Measurements from ENCODE around the gene ERBB4.

The ERBB4 gene

DNA sequence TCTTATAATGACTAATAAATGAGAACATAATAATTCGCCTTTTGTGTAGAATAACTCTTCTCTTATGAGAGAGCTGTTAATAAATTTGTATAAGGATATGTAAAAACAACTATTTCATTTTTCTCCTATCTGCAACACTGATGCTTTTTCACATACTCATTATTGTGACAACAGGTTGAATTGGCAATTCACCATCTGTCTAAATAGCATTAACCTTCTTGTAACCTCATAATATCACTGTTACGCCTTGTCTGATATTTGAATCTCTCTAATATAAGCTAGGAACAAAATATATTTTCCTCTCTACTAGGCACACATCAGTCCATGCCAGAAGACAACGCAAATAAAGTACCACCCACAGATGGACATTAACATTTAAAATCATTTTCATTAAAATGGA, 1043.3 kb downstream of the ERBB4 start:
- TF ChIP-seq, protein P1, sequence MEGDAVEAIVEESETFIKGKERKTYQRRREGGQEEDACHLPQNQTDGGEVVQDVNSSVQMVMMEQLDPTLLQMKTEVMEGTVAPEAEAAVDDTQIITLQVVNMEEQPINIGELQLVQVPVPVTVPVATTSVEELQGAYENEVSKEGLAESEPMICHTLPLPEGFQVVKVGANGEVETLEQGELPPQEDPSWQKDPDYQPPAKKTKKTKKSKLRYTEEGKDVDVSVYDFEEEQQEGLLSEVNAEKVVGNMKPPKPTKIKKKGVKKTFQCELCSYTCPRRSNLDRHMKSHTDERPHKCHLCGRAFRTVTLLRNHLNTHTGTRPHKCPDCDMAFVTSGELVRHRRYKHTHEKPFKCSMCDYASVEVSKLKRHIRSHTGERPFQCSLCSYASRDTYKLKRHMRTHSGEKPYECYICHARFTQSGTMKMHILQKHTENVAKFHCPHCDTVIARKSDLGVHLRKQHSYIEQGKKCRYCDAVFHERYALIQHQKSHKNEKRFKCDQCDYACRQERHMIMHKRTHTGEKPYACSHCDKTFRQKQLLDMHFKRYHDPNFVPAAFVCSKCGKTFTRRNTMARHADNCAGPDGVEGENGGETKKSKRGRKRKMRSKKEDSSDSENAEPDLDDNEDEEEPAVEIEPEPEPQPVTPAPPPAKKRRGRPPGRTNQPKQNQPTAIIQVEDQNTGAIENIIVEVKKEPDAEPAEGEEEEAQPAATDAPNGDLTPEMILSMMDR (IDR thresholded peaks at IDR 0.05) = no peak
- no peak for TF ChIP-seq ZFX (IDR thresholded peaks at IDR 0.05; ENCODE audit: borderline replicate concordance)
- no peak overlapping the region for H3K27ac ChIP-seq

DNA sequence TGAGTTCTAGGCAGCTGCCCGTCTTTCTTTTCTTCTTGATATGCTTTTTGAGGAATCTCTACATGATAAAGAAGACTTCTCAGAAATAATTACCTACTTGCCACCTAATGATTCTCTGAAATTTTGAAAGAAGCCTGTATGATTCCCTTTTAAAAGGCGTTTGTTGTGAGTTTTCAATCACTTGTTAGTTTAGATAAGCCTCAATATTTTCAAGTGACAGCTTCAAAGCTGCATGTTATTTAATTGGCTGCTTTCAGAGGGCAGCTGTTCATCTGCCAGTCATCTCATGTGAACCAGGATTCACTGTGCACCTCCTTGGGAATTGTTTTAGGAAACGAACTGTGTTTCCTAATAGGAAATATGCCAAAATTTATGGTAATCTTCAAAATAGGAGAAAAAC, 1044.1 kb downstream of the ERBB4 start:
- no peak for TF ChIP-seq ZFX (IDR thresholded peaks at IDR 0.05; ENCODE audit: borderline replicate concordance)
- TF ChIP-seq, protein P1 (IDR thresholded peaks at IDR 0.05) = no peak
- no peak overlapping the region for H3K27ac ChIP-seq

DNA sequence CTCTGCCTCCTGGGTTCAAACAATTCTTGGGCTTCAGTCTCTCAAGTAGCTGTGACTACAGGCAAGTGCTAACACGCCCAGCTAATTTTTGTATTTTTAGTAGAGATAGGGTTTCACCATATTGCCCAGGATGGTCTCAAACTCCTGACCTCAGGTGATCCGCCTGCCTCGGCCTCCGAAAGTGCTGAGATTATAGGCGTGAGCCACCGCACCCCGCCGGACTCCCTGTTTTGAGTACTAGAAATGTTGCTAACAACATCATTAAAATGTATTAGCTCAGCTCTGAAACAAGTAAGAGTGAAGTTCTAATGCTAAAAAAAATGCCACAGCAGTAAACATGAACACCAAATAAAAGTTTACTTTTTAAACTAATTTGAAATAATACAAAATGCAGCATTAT, 1044.5 kb downstream of the ERBB4 start:
- TF ChIP-seq, protein P1 (IDR thresholded peaks at IDR 0.05) = no peak
- no peak for TF ChIP-seq ZFX (IDR thresholded peaks at IDR 0.05; ENCODE audit: borderline replicate concordance)
- no peak overlapping the region for H3K27ac ChIP-seq

DNA sequence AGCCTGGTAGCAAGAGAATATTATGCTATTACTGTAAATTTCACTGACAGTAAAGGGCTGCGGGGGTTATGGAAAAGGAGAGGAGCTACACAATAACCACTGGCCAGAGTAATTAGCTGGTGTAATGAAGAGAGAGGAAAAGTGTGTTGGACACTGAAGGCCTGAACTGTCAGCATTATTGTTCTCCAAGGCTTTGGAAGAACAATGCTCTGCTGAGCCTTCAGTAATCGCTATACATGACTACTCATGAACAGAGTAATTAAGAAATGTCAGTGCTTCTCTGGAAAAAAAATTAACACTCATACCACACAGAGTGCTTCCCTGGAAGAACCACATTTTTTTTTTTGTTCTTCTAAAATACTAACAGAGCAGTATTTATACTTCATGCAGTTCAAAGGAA, 1050.9 kb downstream of the ERBB4 start:
- TF ChIP-seq ZFX (IDR thresholded peaks at IDR 0.05; ENCODE audit: borderline replicate concordance) = no peak
- TF ChIP-seq, protein P1 (IDR thresholded peaks at IDR 0.05) = no peak
- H3K27ac ChIP-seq = no peak overlapping the region

DNA sequence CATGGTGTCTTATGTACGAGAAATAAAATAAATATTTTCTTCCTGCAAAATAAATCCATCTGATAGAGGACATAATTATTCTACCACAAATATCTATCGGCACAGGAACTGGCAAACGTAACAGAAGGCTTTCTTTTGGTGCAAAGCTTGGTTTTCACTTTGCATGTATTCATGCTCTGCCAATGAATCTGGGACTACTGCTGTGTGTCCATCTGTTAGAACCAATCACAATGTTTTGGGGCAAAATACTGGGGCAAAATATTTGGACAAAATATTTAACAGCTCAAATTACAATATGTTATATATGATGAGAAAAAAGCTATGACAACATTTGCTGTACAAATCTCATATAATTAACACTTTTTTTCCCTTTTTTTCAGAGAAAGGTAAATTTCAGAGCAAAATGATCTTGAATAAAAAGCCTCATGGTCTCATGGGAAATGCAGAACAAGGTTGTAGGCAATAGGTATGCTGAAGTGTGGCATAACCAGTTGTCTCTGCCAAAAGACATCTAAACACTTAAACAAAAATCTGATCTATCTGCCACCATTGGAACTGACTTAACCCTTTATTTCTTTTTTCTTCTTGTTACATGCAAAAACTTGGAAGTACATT, 1059.0 kb downstream of the ERBB4 start:
- TF ChIP-seq, protein P1 (IDR thresholded peaks at IDR 0.05) = no peak
- no peak for TF ChIP-seq ZFX (IDR thresholded peaks at IDR 0.05; ENCODE audit: borderline replicate concordance)
- H3K27ac ChIP-seq = no peak overlapping the region

DNA sequence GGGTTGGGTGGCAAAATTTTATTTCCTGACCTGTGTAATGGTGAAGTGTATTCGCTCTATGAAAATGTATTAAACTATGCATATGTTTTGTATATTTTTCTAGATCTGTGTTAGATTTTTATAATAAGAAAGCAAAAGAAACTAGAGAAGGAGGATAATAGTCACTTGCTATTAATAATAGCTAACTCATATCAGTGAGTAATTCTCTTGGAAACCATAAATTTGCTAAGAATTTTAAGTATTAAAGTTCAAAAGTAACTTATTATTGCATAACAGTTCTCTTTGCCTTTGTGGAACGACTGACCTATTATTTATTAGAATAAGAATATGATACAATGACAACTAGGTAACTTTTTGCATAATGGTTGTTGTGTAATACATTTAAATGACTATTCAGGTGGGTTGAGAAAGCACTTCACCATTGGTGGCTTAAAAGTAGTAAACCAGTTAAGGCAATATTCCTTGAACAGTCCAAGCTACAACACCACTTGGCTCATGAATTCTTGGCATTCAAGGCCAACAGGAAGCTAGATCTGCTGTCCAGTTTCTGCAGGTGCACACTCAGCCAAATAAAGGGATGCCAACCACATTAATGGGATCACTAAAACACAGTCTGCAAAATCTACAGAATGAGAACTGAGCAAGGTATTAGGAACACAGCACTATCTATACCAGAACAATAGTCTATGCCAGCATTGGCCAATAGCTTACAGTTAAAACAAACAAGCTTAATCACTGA, 1060.9 kb downstream of the ERBB4 start:
- TF ChIP-seq, protein P1 (IDR thresholded peaks at IDR 0.05) = no peak
- no peak for TF ChIP-seq ZFX (IDR thresholded peaks at IDR 0.05; ENCODE audit: borderline replicate concordance)
- H3K27ac ChIP-seq = no peak overlapping the region

DNA sequence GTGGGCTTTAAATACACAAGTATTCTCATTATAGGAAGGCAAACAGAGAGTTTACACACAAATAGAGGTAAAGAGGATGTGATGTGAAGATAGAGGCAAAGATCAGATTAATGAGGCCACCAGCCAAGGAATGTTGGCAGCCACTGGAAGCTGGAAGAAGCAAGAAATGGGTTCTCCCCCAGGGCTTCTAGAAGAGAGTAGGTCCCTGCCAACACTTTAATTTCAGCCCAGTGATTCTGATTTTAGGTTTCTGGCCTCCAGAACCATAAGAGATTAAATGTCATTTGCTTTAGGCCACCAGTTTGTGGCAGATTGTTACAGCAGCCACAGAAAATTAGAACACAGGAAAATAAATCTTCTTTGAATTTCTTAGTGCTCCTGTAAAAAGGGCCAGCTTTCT, 1065.5 kb downstream of the ERBB4 start:
- TF ChIP-seq, protein P1 (IDR thresholded peaks at IDR 0.05) = no peak
- TF ChIP-seq ZFX (IDR thresholded peaks at IDR 0.05; ENCODE audit: borderline replicate concordance) = no peak
- no peak overlapping the region for H3K27ac ChIP-seq

Data from 22Rv1 (cell line).